K562 (cell line): Measurements from ENCODE around the gene VGF. TPM values are rescaled to one million over a fixed set of nuclear protein-coding genes. Genes with fewer than 3 reads are reported as not detected.

Experiments used
- BCOR ChIP-seq: fragments of 450-650 bp; IDR thresholded peaks from 2 replicates; pipeline ENCODE4 v1.6.1; 2016
- BHLHE40 ChIP-seq: IDR thresholded peaks from 2 replicates; pipeline ENCODE4 v1.6.1; 2011; ENCODE audit warnings: low read length, improper control_type of control experiment
- C11orf30 ChIP-seq: fragments of 450-650 bp; IDR thresholded peaks from 2 replicates; pipeline ENCODE4 v1.6.1; 2016; ENCODE audit warnings: low read depth, mild to moderate bottlenecking
- ETV6 ChIP-seq, 3 experiments: fragments of 150-350 bp in 1 of 3; sonication (generic) in 1 of 3; formaldehyde crosslinking in 1 of 3; IDR thresholded peaks; 2 replicates each; pipeline versions ENCODE4 v1.6.1 to v1.8.0; 2014 to 2022; ENCODE audit warnings: borderline replicate concordance in 2 of 3, low read depth in 2 of 3, antibody characterized with exemption in 1 of 3, low read length in 1 of 3, mild to moderate bottlenecking in 1 of 3, missing genetic modification reagents in 1 of 3
- MAFF ChIP-seq: IDR thresholded peaks from 2 replicates; pipeline ENCODE4 v1.6.1; 2012; ENCODE audit warnings: low read length, improper control_type of control experiment
- MEIS2 ChIP-seq: fragments of 450-650 bp; IDR thresholded peaks from 2 replicates; pipeline ENCODE4 v1.6.1; 2014; ENCODE audit warnings: mild to moderate bottlenecking; ENCODE audit not compliant: partially characterized antibody
- MXI1 ChIP-seq: IDR thresholded peaks from 2 replicates; pipeline ENCODE4 v1.6.1; 2011; ENCODE audit warnings: low read depth, mild to moderate bottlenecking, improper control_type of control experiment, low read length
- NONO ChIP-seq, 2 experiments: fragments of 200-400 bp in 1 of 2; fragments of 450-650 bp in 1 of 2; formaldehyde crosslinking in 1 of 2; IDR thresholded peaks; 2 replicates each; pipeline ENCODE4 v1.6.1; 2017; ENCODE audit warnings: low read depth in 2 of 2, mild to moderate bottlenecking in 2 of 2, moderate library complexity in 2 of 2, low read length in 1 of 2
- NUFIP1 ChIP-seq: fragments of 450-650 bp; IDR thresholded peaks from 2 replicates; pipeline ENCODE4 v1.6.1; 2018; ENCODE audit not compliant: partially characterized antibody
- RBFOX2 ChIP-seq: fragments of 200-400 bp; formaldehyde crosslinking; IDR thresholded peaks from 2 replicates; pipeline ENCODE4 v1.6.1; 2017; ENCODE audit warnings: low read depth, mild to moderate bottlenecking, low read length, moderate library complexity
- SOX6 ChIP-seq: fragments of 450-650 bp; IDR thresholded peaks from 2 replicates; pipeline ENCODE4 v1.6.1; 2014; ENCODE audit warnings: mild to moderate bottlenecking
- SREBF1 ChIP-seq: fragments of 150-350 bp; IDR thresholded peaks from 2 replicates; pipeline ENCODE4 v1.6.1; 2014; ENCODE audit warnings: antibody characterized with exemption, low read depth, low read length, borderline replicate concordance
- THRA ChIP-seq: fragments of 450-650 bp; IDR thresholded peaks from 2 replicates; pipeline ENCODE4 v1.6.1; 2017; ENCODE audit warnings: mild to moderate bottlenecking, moderate library complexity
- ZFPM2 ChIP-seq: fragments of 250-450 bp; sonication (Bioruptor Pico); IDR thresholded peaks from 2 replicates; pipeline ENCODE4 v1.5.1; 2022; ENCODE audit warnings: mild to moderate bottlenecking
- ZMIZ1 ChIP-seq, 2 experiments: fragments of 150-350 bp in 1 of 2; IDR thresholded peaks; 2 replicates each; pipeline ENCODE4 v1.6.1; 2012 to 2016; ENCODE audit warnings: low read depth in 2 of 2, low read length in 2 of 2, mild to moderate bottlenecking in 1 of 2, moderate library complexity in 1 of 2
- ZNF232 ChIP-seq: sonication (generic); formaldehyde crosslinking; IDR thresholded peaks from 2 replicates; pipeline ENCODE4 v1.8.0; 2022; ENCODE audit warnings: mild to moderate bottlenecking, missing genetic modification reagents
- ZNF24 ChIP-seq: fragments of 450-650 bp; IDR thresholded peaks from 2 replicates; pipeline ENCODE4 v1.6.1; 2016
- ZNF511 ChIP-seq: sonication (generic); formaldehyde crosslinking; IDR thresholded peaks from 2 replicates; pipeline ENCODE4 v1.8.0; 2022; ENCODE audit warnings: mild to moderate bottlenecking, missing genetic modification reagents
- ZNF584 ChIP-seq: fragments of 200-800 bp; sonication (Bioruptor generic); IDR thresholded peaks from 2 replicates; pipeline ENCODE4 v1.6.1; 2016; ENCODE audit warnings: low read depth, mild to moderate bottlenecking, missing genetic modification characterization, missing compliant biosample characterization
- ZNF589 ChIP-seq: fragments of 200-800 bp; sonication (Bioruptor generic); IDR thresholded peaks from 2 replicates; pipeline ENCODE4 v1.6.1; 2016; ENCODE audit warnings: low read depth, missing genetic modification characterization, missing compliant biosample characterization
- ZNF77 ChIP-seq: fragments of 250-450 bp; sonication (Bioruptor Pico); IDR thresholded peaks from 2 replicates; pipeline ENCODE4 v1.5.0; 2020
- ZNF785 ChIP-seq: fragments of 250-450 bp; sonication (Bioruptor Pico); IDR thresholded peaks from 2 replicates; pipeline ENCODE4 v1.4.0; 2020; ENCODE audit warnings: mild to moderate bottlenecking
- polyA plus RNA-seq, 8 experiments: library from polyadenylated mRNA; depleted of rRNA in 4 of 8; stranded (reverse) in 5 of 8; unstranded in 3 of 8; fragments of >200 nt; fragmentation: Nextera tagmentation in 2 of 8; fragmentation: Illumina TruSeq in 1 of 8; extraction: Ambion mirVana in 2 of 8; extraction: Trizol in 1 of 8; gene quantifications; 2 replicates each; pipeline versions ENCODE4 v1.2.1 to v1.2.3, GENCODE V29; 2011 to 2014; ENCODE audit warnings: inconsistent platforms in 1 of 8, missing spikeins in 1 of 8
- total RNA-seq, 7 experiments: library from RNA; depleted of rRNA in 6 of 7; stranded (reverse); fragments of >200 nt in 6 of 7; fragmentation: Illumina TruSeq in 2 of 7; extraction: Trizol in 2 of 7; gene quantifications; 2 replicates each; pipeline versions ENCODE4 v1.2.1 to v1.2.3, GENCODE V29; 2011 to 2021; ENCODE audit warnings: low replicate concordance in 1 of 7
- TF ChIP-seq, protein P1 (sequence below): fragments of 250-450 bp; sonication (Bioruptor Pico); IDR thresholded peaks from 2 replicates; pipeline ENCODE4 v1.9.0; 2021; ENCODE audit warnings: mild to moderate bottlenecking

Gene VGF
- total and polyA plus RNA-seq, 9 of the 15 experiments (the other 6 are each of a cell fraction or from before 2014, with no cell fraction given), result 0.03 to 5.7 (median 0.34) TPM

DNA sequence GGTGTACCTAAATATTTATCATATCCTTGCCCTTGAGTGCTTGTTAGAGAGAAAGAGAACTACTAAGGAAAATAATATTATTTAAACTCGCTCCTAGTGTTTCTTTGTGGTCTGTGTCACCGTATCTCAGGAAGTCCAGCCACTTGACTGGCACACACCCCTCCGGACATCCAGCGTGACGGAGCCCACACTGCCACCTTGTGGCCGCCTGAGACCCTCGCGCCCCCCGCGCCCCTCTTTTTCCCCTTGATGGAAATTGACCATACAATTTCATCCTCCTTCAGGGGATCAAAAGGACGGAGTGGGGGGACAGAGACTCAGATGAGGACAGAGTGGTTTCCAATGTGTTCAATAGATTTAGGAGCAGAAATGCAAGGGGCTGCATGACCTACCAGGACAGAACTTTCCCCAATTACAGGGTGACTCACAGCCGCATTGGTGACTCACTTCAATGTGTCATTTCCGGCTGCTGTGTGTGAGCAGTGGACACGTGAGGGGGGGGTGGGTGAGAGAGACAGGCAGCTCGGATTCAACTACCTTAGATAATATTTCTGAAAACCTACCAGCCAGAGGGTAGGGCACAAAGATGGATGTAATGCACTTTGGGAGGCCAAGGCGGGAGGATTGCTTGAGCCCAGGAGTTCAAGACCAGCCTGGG lies 27.0 kb downstream of the VGF start (continued):
- TF ChIP-seq BHLHE40, result peak; percentile 99
- TF ChIP-seq ZNF511, result no peak
- TF ChIP-seq SREBF1, result no peak
- peak; percentile 80 for TF ChIP-seq MXI1
- no peak for TF ChIP-seq ETV6 (IDR thresholded peaks at IDR 0.05; ENCODE audit: borderline replicate concordance in 1 of 2, low read depth in 2 of 2, low read length in 1 of 2)
- TF ChIP-seq ETV6 (CRISPR knock-in tag; IDR thresholded peaks at IDR 0.05; ENCODE audit: borderline replicate concordance), result no peak
- TF ChIP-seq ZNF785 (CRISPR knock-in tag), result no peak
- TF ChIP-seq NONO (IDR thresholded peaks at IDR 0.05; ENCODE audit: low read depth in 2 of 2, low read length in 1 of 2), result no peak
- no peak for TF ChIP-seq ZNF232 (CRISPR knock-in tag)
- no peak for TF ChIP-seq ZFPM2
- peak; percentile 86; the same call in 1 of the 2 replicates for TF ChIP-seq ZNF584 (CRISPR knock-in tag)
- TF ChIP-seq NUFIP1, result no peak
- peak; percentile 20; the same call in 1 of the 2 replicates for TF ChIP-seq MAFF
- TF ChIP-seq, protein P1, sequence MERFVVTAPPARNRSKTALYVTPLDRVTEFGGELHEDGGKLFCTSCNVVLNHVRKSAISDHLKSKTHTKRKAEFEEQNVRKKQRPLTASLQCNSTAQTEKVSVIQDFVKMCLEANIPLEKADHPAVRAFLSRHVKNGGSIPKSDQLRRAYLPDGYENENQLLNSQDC (CRISPR knock-in tag), result no peak
- TF ChIP-seq BCOR, result peak; percentile 66; the same call in 1 of the 2 replicates
- 0 out of 4 replicates have a peak, but pooled peaks of 1 of the 2 experiments have one; percentile 60 for TF ChIP-seq ZMIZ1 (IDR thresholded peaks at IDR 0.05; ENCODE audit: low read depth in 2 of 2, low read length in 2 of 2)
- TF ChIP-seq C11orf30, result peak; percentile 89
- no peak for TF ChIP-seq THRA
- peak; percentile 89 for TF ChIP-seq SOX6
- peak; percentile 90; the same call in 1 of the 2 replicates for TF ChIP-seq ZNF589 (CRISPR knock-in tag)
- TF ChIP-seq MEIS2, result peak; percentile 68
- TF ChIP-seq RBFOX2, result peak; percentile 74
- no peak for TF ChIP-seq ZNF24
- TF ChIP-seq ZNF77 (CRISPR knock-in tag), result no peak
